Stomach (tissue), 9 donors: ENCODE data around the gene IRF5. TPM values are rescaled to one million over a fixed set of nuclear protein-coding genes. Genes with fewer than 3 reads are reported as not detected.

Source experiments
- DNase-seq, 2 donors: peaks; one replicate each; pipeline versions ENCODE4 v3.0.0 to v3.0.0-alpha.2; 2013 to 2019
- H3K27ac ChIP-seq, 5 donors: fragments of 200-600 bp in 4 of 5; sonication (generic) in 4 of 5; one replicate each; pipeline ENCODE4 v1.5.1; 2013 to 2019; ENCODE audit warnings: mild to moderate bottlenecking in 1 of 5, moderate library complexity in 1 of 5
- H3K27me3 ChIP-seq, 3 donors: fragments of 200-600 bp; sonication (generic); one replicate each; pipeline ENCODE4 v1.5.1; 2017 to 2019; ENCODE audit warnings: mixed run types in 1 of 3
- H3K36me3 ChIP-seq, 4 donors: fragments of 200-600 bp; sonication (generic); 1 replicate in 3 of 4; 2 replicates in 1 of 4; pipeline ENCODE4 v1.5.1; 2016 to 2019
- H3K4me1 ChIP-seq, 4 donors: fragments of 200-600 bp; sonication (generic); one replicate each; pipeline ENCODE4 v1.5.1; 2016 to 2019
- H3K4me3 ChIP-seq, 4 donors: fragments of 200-600 bp; sonication (generic) in 3 of 4; one replicate each; pipeline ENCODE4 v1.5.1; 2016 to 2019; ENCODE audit warnings: mild to moderate bottlenecking in 1 of 4
- H3K9me3 ChIP-seq, 4 donors: fragments of 200-600 bp; sonication (generic); one replicate each; pipeline ENCODE4 v1.5.1; 2016 to 2019
- EP300 ChIP-seq: sonication (generic); formaldehyde crosslinking; IDR thresholded peaks from one replicate; pipeline ENCODE4 v1.6.1; 2017; ENCODE audit warnings: antibody characterized with exemption
- POLR2A ChIP-seq, 4 donors: fragments of 450-650 bp; IDR thresholded peaks; one replicate each; pipeline ENCODE4 v1.6.1; 2016; ENCODE audit warnings: antibody characterized with exemption in 4 of 4, control low read depth in 2 of 4, mild to moderate bottlenecking in 1 of 4, moderate library complexity in 1 of 4
- POLR2AphosphoS5 ChIP-seq, 3 donors: sonication (generic); formaldehyde crosslinking; IDR thresholded peaks; one replicate each; pipeline ENCODE4 v1.6.1; 2016; ENCODE audit warnings: antibody characterized with exemption in 3 of 3
- WGBS, 5 donors: extraction: QIAGEN DNeasy Blood & Tissue Kit in 3 of 5; methylation state at CpG; one replicate each; pipeline versions ENCODE4 v1.1.5 to v1.1.7; 2013 to 2018; 5-methylcytosine and 5-hydroxymethylcytosine counted together
- intact Hi-C: fragments of 100-400 bp; cut with DNase I; formaldehyde crosslinking; loops from one replicate; pipeline ENCODE4 v1.15.1; 2023; ENCODE audit warnings: low total_unique reads
- polyA plus RNA-seq, 3 donors: library from polyadenylated mRNA; stranded (reverse); fragments of 200-250 nt; gene quantifications; one replicate each; pipeline ENCODE4 v1.2.3, GENCODE V29; 2013
- total RNA-seq, 5 donors: library from RNA; depleted of rRNA; stranded (reverse); fragments of >200 nt; gene quantifications; one replicate each; pipeline versions ENCODE4 v1.1.0 to v1.2.3, GENCODE V29; 2014 to 2016
- TF ChIP-seq, protein P1 (sequence below), 7 experiments: fragments of 450-650 bp in 4 of 7; fragments of 200-600 bp in 3 of 7; sonication (generic) in 3 of 7; IDR thresholded peaks; one replicate each; pipeline ENCODE4 v1.5.1; 2016 to 2019; ENCODE audit warnings: antibody characterized with exemption in 7 of 7, control low read depth in 2 of 7, mild to moderate bottlenecking in 1 of 7
- donor health status: healthy with polysubstance abuse.
- donor health status: Bipolar disorder and iron deficiency.
- donor health status: healthy.

The IRF5 gene
- total and polyA plus RNA-seq, 8 donors = 2.2 to 13.8 (median 4.7) TPM

DNA sequence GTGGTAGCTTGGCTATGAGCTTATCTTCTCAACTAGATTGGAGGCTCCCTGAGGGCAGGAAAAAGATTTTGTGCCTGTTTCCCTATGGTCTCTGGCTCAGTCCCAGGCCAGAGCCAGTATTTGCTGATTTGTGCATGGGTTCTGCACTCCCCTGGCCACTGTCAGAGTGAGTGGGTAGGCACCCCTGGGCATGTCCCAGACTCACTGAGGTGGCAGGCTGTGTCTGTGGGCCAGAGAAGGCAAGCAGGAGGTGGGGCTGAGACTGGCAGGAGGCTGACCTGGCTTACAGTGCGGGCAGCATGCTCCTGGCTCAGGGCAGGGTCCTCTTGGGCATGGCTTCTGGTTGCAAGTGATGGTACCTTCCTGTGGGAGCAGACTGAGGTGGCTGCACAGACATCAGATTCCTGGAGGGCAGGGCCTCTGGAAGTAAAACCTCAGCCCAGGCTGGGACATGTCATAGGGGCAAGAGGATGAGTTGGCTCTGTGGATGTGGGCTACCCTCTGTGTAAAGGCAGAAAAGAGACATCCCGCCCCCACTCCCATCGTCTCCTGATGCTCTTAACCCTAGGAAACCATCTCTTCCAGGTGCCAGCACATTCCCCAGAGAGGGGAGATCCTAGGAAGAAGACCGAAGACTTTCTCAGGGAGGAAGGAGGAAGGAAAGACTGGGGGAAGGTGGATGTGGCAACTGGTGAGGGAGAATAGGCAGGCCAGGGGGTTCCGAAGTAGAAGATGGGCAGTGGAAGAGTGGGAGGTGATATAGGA lies 31.5 kb upstream of the IRF5 start:
- no peak for TF ChIP-seq POLR2A (IDR thresholded peaks at IDR 0.05)
- TF ChIP-seq, protein P1, sequence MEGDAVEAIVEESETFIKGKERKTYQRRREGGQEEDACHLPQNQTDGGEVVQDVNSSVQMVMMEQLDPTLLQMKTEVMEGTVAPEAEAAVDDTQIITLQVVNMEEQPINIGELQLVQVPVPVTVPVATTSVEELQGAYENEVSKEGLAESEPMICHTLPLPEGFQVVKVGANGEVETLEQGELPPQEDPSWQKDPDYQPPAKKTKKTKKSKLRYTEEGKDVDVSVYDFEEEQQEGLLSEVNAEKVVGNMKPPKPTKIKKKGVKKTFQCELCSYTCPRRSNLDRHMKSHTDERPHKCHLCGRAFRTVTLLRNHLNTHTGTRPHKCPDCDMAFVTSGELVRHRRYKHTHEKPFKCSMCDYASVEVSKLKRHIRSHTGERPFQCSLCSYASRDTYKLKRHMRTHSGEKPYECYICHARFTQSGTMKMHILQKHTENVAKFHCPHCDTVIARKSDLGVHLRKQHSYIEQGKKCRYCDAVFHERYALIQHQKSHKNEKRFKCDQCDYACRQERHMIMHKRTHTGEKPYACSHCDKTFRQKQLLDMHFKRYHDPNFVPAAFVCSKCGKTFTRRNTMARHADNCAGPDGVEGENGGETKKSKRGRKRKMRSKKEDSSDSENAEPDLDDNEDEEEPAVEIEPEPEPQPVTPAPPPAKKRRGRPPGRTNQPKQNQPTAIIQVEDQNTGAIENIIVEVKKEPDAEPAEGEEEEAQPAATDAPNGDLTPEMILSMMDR (IDR thresholded peaks at IDR 0.05) = no peak
- TF ChIP-seq EP300 = no peak
- TF ChIP-seq POLR2AphosphoS5 (IDR thresholded peaks at IDR 0.05) = no peak
- no peaks in the 10 kb centered on the region for H3K36me3 ChIP-seq
- no peak overlapping the region for H3K27ac ChIP-seq
- no peak for DNase-seq
- 78 to 92% (median 90%) methylated on average over 4 to 5 of the region's 5 CpGs for WGBS, 5 donors
- H3K4me1 ChIP-seq = peaks cover 12 to 33% (median 17%) of the 10 kb centered on the region in 4 donors
- intact Hi-C loops = loop anchor here (5.0 kb wide), 1 partner anchor 171 kb away; no protein-coding TSS in a partner anchor
- H3K4me3 ChIP-seq = no peak overlapping the region
- H3K27me3 ChIP-seq = peaks cover 0 to 61% (median 23%) of the 10 kb centered on the region in 3 donors
- H3K9me3 ChIP-seq = no peaks in the 10 kb centered on the region

DNA sequence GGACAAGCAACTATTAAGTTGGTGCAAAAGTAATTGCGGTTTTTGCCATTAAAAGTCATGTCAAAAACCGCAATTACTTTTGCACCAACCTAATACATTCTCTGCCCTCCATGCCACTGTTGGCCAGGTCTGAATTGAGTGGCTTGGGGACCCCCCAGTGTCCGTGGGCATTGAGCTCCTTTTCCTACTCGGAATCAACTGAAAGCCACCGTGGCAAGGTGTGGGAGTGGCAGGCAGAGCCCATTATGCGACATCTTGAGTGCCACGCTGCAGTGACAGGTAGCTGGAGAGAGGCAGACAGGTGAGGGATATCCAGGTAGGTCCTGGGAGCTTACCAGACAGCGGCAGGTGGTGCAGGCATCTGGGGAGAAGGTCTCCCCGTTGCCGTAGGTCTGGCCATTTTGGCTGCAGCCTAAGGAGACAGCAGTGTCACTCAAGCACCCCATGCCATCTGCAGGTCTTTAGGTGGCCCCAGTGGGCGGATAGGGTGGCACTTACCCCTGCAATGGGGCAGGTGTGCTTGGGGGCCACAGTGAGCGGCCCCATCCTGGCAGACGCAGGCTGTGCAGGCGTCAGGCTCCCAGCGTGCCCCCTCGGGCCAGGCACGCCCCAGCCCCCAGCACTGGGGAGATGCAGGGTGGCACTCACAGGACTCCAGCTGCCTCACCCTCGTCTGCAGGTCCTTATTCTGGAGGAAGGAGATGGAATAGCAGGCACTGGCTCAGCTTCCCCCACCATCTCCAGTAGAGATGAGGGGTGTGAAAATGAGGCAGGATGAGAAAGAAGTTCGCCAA lies 30.8 kb upstream of the IRF5 start:
- WGBS, 5 donors = 71 to 87% (median 84%) methylated on average over 9 to 19 of the region's 19 CpGs
- H3K9me3 ChIP-seq = no peaks in the 10 kb centered on the region
- no peak overlapping the region for H3K4me3 ChIP-seq
- no peaks in the 10 kb centered on the region for H3K36me3 ChIP-seq
- no peak overlapping the region for H3K27ac ChIP-seq
- H3K4me1 ChIP-seq = peaks cover 12 to 41% (median 19%) of the 10 kb centered on the region in 4 donors
- TF ChIP-seq POLR2AphosphoS5 (IDR thresholded peaks at IDR 0.05) (no peak), EP300 (no peak), POLR2A (IDR thresholded peaks at IDR 0.05) (no peak)
- TF ChIP-seq, protein P1 (IDR thresholded peaks at IDR 0.05) = no peak
- DNase-seq = peak in 1 of 2 donors; percentile 1
- H3K27me3 ChIP-seq = peaks cover 0 to 69% (median 23%) of the 10 kb centered on the region in 3 donors
- intact Hi-C loops = loop anchor here (5.0 kb wide), 1 partner anchor 170 kb away; no protein-coding TSS in a partner anchor

DNA sequence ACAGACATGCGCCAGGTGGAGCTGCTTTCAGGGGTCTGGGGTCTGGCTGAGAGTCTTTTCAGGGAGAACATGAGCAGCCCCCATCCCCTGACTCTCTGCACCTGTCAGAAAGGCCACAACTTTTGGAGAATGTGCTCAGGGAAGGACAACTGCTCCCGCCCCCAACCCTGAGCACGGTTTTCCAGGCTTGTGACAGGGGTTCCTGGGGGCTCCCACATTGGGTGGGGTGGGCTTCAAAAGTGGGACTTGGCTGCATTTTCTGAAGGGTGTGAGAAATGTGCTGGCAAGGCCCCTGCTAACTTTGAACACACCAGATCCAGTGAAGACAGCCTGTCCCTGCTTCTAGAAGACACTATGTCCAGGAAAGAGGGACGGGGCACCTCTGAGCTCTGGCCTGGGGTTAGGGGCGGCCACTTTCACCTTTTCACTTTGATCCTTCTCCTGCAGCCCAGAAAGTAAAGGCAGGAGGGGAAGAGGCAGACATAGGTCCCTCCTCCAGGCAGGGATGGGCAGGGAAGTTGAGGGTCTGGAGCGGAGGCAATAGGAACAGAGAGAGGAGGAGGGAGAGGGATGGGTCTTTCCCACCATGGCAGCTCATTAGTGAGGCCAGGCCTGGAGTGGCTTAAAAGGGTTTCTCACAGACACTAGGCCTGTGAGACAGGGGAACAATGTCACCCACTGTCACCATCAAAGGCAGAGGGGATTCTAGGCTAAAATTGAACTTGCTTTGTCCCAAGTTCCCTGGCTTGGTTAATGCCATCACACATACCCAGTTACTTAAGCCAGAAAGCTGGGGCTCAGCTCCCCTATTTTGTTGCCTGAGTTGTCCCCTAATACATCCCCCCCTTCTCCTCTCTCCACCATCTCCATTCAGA lies 28.7 kb upstream of the IRF5 start:
- WGBS, 5 donors = 86 to 95% (median 89%) methylated on average over 5 to 6 of the region's 6 CpGs
- Histone ChIP-seq H3K27ac (no peak overlapping the region), H3K36me3 (no peaks in the 10 kb centered on the region), H3K9me3 (no peaks in the 10 kb centered on the region), H3K4me1 (peaks cover 12 to 35% (median 19%) of the 10 kb centered on the region in 4 donors), H3K27me3 (peaks cover 0 to 75% (median 25%) of the 10 kb centered on the region in 3 donors), H3K4me3 (peak overlapping the region in 2 of 4 donors; percentile 26 to 43)
- DNase-seq = peak in 1 of 2 donors; percentile 9
- intact Hi-C loops = loop anchor here (5.0 kb wide), 1 partner anchor 168 kb away; no protein-coding TSS in a partner anchor
- no peak for TF ChIP-seq POLR2A (IDR thresholded peaks at IDR 0.05)
- no peak for TF ChIP-seq POLR2AphosphoS5 (IDR thresholded peaks at IDR 0.05)
- TF ChIP-seq, protein P1 (IDR thresholded peaks at IDR 0.05) = no peak
- TF ChIP-seq EP300 = no peak
